SK-N-MC (cell line): ENCODE data around the gene MIOX.
A peak's percentile ranks its signal among the peaks of the same experiment; 100 is the strongest.
"Not testable (repeated sequence)": the region's sequence is repeated elsewhere in the genome, so short reads cannot be mapped to it uniquely, and the experiment has no call there.

ENCODE experiments used
- DNase-seq: peaks from one replicate; pipeline ENCODE4 v3.0.0-alpha.2; 2011; ENCODE audit warnings: low read depth, low spot score
- H3K27ac ChIP-seq: fragments of 200-600 bp; sonication (generic); 2 replicates; pipeline ENCODE4 v1.5.1; 2016; ENCODE audit warnings: mixed run types
- H3K36me3 ChIP-seq: fragments of 200-600 bp; sonication (generic); 2 replicates; pipeline ENCODE4 v1.6.1; 2017; ENCODE audit warnings: antibody characterized with exemption, low read length, mixed read lengths; ENCODE audit not compliant: insufficient read depth
- H3K4me3 ChIP-seq: fragments of 200-600 bp; sonication (generic); 2 replicates; pipeline ENCODE4 v1.5.1; 2016
- H3K9ac ChIP-seq: fragments of 200-600 bp; sonication (generic); 2 replicates; pipeline ENCODE4 v1.8.0; 2017; ENCODE audit warnings: mixed run types, mixed read lengths; ENCODE audit not compliant: insufficient read length
- H3K9me3 ChIP-seq: fragments of 200-600 bp; sonication (generic); 2 replicates; pipeline ENCODE4 v1.6.1; 2017; ENCODE audit warnings: low read depth, mild to moderate bottlenecking, antibody characterized with exemption, low read length, moderate library complexity, mixed read lengths
- EZH2 ChIP-seq: fragments of 200-600 bp; sonication (generic); IDR thresholded peaks from one replicate; pipeline ENCODE4 v1.6.1; 2017; ENCODE audit warnings: antibody characterized with exemption
- FOXP2 ChIP-seq: optimal IDR thresholded peaks from 2 replicates; pipeline ENCODE3; 2011; ENCODE audit warnings: mild to moderate bottlenecking, moderate library complexity; ENCODE audit not compliant: insufficient read depth; ENCODE audit errors: extremely low read length, control extremely low read depth
- POLR2AphosphoS5 ChIP-seq: IDR thresholded peaks from 2 replicates; pipeline ENCODE4 v1.6.1; 2012; ENCODE audit warnings: mild to moderate bottlenecking, low read depth, low read length, borderline replicate concordance

The MIOX gene

DNA sequence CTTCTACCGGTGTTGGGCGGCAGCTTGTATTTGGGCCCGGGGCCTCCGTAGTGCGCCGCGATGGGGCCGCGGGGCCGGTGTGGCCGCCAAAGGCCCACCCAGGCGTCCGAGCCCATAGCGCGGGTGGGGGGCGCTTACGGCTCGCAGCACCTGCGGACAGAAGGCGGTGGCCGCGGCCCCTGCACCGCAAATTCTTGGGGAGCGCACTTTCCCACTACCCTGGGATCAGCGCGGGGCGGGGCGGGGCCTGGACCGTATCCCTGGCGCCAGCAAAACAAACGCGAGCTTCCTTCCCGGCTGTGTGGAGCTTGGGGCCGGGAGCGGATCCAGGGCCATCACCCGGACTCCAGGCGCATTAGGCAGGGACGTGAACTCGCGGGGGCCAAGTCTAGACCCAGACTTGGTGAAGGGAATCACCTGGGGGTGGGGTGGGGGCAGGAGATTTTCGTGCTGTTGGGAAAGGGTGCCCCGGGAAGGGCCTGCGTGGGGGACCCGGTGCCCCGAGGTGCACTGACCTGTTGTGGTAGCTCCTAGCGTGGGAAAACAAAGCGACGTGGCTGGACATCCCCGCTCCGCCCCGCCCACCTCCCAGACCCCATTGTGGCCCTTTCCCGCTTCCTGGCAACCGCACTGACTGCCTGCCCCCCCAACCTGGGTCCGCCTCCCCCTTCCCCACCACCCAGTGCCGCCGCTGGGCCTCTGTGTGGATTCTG is 45.5 kb downstream of the MIOX start:
- H3K4me3 ChIP-seq, result no peak overlapping the region

DNA sequence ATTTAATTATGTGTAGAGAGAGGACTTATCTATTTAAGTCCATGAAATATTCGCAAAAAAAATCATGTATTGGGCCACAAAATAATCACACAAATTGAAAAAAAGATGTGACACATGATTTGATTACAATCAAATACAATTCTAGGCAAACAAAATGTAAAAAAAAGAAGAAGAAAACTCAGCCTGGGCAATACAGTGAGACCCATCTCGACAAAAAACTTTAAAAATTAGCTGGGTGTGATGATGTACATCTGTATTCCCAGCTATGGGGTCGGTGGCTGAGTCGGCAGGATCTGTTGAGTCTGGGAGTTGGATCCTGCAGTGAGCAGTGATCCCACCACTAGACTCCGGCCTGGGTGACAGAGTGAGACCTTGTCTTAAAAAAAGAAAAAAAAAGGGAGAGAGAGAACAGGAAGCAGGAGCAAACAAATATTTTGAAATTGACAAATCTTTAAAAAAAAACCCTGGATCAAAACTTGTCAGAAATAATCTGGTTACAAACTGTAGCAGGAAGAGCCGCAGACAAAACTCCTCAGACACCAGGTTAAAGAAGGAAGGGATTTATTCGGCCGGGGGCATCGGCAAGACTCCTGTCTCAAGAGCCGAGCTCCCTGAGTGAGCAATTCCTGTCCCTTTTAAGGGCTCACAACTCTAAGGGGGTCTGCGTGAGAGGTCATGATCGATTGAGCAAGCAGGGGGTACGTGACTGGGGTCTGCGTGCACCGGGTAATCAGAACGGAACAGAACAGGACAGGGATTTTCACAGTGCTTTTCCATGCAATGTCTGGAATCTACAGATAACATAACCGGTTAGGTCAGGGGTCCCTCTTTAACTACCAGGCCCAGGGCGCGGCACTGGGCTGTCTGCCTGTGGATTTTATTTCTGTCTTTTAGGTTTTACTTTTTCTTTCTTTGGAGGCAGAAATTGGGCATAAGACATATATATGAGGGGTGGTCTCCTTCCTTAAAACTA is 46.5 kb downstream of the MIOX start:
- H3K9me3 ChIP-seq, result no peaks in the 10 kb centered on the region
- no peak overlapping the region for H3K9ac ChIP-seq
- H3K36me3 ChIP-seq, result no peaks in the 10 kb centered on the region
- peak overlapping the region; percentile 42; the same call in 1 of the 2 replicates for H3K27ac ChIP-seq
- H3K4me3 ChIP-seq, result no peak overlapping the region
- DNase-seq, result no peak
- TF ChIP-seq POLR2AphosphoS5 (no peak), EZH2 (no peak), FOXP2 (no peak)

More for the DNA sequence above, 45.5 kb downstream of the MIOX start:
- Histone ChIP-seq H3K27ac (no peak overlapping the region), H3K36me3 (no peaks in the 10 kb centered on the region), H3K9me3 (no peaks in the 10 kb centered on the region), H3K9ac (no peak overlapping the region)
- DNase-seq, result no peak
- TF ChIP-seq EZH2 (no peak), POLR2AphosphoS5 (no peak), FOXP2 (no peak)

DNA sequence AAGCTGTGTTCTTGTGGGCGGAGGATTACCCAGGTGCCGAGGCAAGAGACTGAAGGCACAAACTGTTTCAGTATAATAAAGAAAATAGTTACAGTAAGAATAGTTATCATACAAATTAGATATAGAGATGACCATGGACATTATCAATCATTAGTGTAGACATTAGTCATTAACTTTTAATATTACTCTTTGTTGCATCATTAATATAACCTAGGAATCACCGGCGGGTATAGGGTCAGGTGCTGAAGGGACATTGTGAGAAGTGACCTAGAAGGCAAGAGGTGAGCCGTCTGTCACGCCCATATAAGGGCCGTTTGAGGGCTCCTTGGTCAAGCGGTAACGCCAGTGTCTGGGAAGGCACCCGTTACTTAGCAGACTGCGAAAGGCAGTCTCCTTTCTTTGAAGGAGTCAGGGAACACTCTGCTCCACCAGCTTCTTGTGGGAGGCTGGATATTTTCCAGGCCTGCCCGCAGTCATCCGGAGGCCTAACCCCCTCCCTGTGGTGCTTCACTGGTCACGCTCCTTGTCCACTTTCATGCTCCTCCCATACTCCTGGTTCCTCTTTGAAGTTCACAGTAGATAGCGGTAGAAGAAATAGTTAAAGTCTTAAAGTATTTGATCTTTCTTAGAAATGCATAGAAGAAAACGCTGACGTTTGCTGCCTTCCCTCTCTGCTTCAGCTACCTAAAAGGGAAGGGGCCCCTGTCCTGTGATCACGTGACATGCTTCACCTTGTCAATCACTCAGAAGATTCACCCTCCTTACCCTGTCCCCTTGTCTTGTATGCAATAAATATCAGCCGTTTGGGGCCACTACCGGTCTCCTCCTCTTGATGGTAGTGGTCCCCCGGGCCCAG is 47.4 kb downstream of the MIOX start:
- H3K36me3 ChIP-seq, H3K9ac ChIP-seq, DNase-seq, H3K4me3 ChIP-seq, H3K9me3 ChIP-seq: not testable (repeated sequence)
- H3K27ac ChIP-seq, result peak overlapping the region; percentile 42; the same call in 1 of the 2 replicates

DNA sequence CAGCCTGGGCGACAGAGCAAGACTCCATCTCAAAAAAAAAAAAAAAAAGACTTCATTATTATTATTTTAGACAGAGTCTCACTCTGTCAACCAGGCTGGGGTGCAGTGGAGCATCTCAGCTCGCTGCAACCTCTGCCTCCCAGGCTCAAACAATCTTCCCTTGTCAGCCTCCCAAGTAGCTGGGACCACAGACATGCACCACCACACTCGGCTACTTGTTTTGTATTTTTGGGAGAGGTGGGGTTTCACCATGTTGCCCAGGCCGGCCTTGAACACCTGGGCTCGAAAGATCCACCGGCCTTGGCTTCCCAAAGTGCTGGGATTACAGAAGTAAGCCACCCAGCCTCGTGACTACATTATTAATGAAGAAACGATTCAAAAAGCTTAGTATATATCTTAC is 48.5 kb downstream of the MIOX start:
- no peak overlapping the region for H3K4me3 ChIP-seq
- TF ChIP-seq POLR2AphosphoS5, result no peak
- no peak for TF ChIP-seq FOXP2
- TF ChIP-seq EZH2, result no peak
- H3K9me3 ChIP-seq, result no peaks in the 10 kb centered on the region
- DNase-seq, result no peak
- H3K27ac ChIP-seq, result no peak overlapping the region
- no peaks in the 10 kb centered on the region for H3K36me3 ChIP-seq
- H3K9ac ChIP-seq, result no peak overlapping the region

DNA sequence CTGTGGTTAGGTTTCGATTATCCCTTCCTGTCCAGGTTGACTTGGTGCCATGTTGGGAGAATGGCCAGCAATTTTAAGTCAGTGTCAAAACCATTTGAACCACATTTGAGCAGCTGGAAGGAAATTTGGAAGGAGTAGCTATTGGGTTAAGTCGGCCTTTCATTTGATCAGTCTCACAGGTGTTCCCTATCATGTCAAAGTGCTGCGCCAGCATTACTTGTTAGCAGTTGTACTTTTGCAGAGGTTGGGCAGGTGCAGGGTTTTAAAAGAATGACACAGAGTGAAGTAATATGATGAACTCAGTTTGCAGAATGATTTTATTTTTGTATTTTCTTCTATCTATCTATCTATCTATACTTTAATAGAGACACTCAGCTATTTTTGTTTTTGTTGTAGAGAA is 49.6 kb downstream of the MIOX start:
- no peak overlapping the region for H3K27ac ChIP-seq
- no peak for TF ChIP-seq FOXP2
- TF ChIP-seq POLR2AphosphoS5, result no peak
- no peak for TF ChIP-seq EZH2

DNA sequence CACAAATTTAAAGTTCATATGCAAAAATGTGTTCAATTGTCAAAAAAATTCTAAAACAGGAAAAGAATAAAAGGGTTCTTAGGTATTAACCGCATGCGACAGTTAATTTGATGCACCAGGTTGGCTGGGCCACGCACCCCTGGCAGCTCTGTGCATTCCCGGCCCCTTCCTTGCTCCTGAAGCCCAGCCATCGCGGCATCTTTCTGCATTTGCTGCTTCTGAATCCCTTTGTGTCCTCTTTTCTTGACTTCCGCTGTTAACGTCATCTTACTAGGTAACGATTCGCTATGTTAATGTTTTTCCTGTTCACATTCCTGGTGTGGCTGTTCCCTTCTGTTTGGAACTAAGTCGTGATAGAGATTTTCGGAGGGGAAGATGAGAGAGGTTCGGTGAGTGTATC is 51.1 kb downstream of the MIOX start:
- no peak overlapping the region for H3K4me3 ChIP-seq
- no peaks in the 10 kb centered on the region for H3K9me3 ChIP-seq
- no peak for DNase-seq
- peak overlapping the region; percentile 30; the same call in 1 of the 2 replicates for H3K27ac ChIP-seq
- H3K9ac ChIP-seq, result no peak overlapping the region
- no peak for TF ChIP-seq POLR2AphosphoS5
- TF ChIP-seq FOXP2, result no peak
- TF ChIP-seq EZH2, result no peak
- H3K36me3 ChIP-seq, result no peaks in the 10 kb centered on the region

More for the DNA sequence above, 49.6 kb downstream of the MIOX start:
- Histone ChIP-seq H3K4me3 (no peak overlapping the region), H3K9me3 (no peaks in the 10 kb centered on the region), H3K9ac (no peak overlapping the region), H3K36me3 (no peaks in the 10 kb centered on the region)
- no peak for DNase-seq
